K562 (cell line): ENCODE data around the gene CYP26A1.

Source experiments
- CTCF ChIP-seq, 3 experiments: IDR thresholded peaks in 2 of 3; conservative IDR thresholded peaks in 1 of 3; 2 replicates each; pipeline ENCODE4 v1.5.1; 2011 to 2012; ENCODE audit warnings: low read length in 3 of 3, mild to moderate bottlenecking in 3 of 3, control low read depth in 2 of 3, improper control_type of control experiment in 1 of 3, inconsistent platforms in 1 of 3, low read depth in 1 of 3, mixed read lengths in 1 of 3, moderate library complexity in 1 of 3; ENCODE audit not compliant: insufficient read depth in 2 of 3
- DPF2 ChIP-seq: fragments of 450-650 bp; IDR thresholded peaks from 2 replicates; pipeline ENCODE4 v1.6.1; 2016
- GMEB1 ChIP-seq: fragments of 250-450 bp; sonication (Bioruptor Pico); IDR thresholded peaks from 2 replicates; pipeline ENCODE4 v1.4.0; 2020; ENCODE audit warnings: mild to moderate bottlenecking
- TEAD2 ChIP-seq: fragments of 450-650 bp; IDR thresholded peaks from 2 replicates; pipeline ENCODE4 v1.6.1; 2016; ENCODE audit warnings: missing genetic modification characterization, control low read depth, missing compliant biosample characterization

GRCh38 chr10:93098816-93099215 lies 25.1 kb downstream of the CYP26A1 start:
- TF ChIP-seq TEAD2 = no peak
- no peak for TF ChIP-seq GMEB1 (CRISPR knock-in tag)
- no peak for TF ChIP-seq DPF2
- no peak for TF ChIP-seq CTCF (IDR thresholded peaks at IDR 0.05 in 2 of 3, conservative IDR thresholded peaks at IDR 0.05 in 1 of 3; ENCODE audit: insufficient read depth in 2 of 3, low read depth in 1 of 3, low read length in 3 of 3)
